ENCODE results near the gene TTC32. TPM values are rescaled to one million over a fixed set of nuclear protein-coding genes. Genes with fewer than 3 reads are reported as not detected.
"Not testable (repeated sequence)": the region's sequence is repeated elsewhere in the genome, so short reads cannot be mapped to it uniquely, and the experiment has no call there.

Gene TTC32
- total RNA-seq, 2 donors from 2014 or later, result 2.0 to 9.3 TPM

GRCh38 chr2:19894134-19894792 is 7.5 kb downstream of the TTC32 start:
- Histone ChIP-seq H3K9me3 (no peaks in the 10 kb centered on the region), H3K4me1 (peaks cover 18% of the 10 kb centered on the region), H3K27me3 (no peaks in the 10 kb centered on the region), H3K4me3 (no peak overlapping the region), H3K27ac (no peak overlapping the region), H3K36me3 (replicated peaks in 1 of 2; ENCODE audit: insufficient read depth in 1 of 2, low read depth in 2 of 2) (no peaks in the 10 kb centered on the region)
- DNase-seq (no peak), ATAC-seq (no peak)
- intact Hi-C loops (cut with DNase I), result no loop called here
- no peak for TF ChIP-seq CTCF (IDR thresholded peaks at IDR 0.05)
- no peak for TF ChIP-seq POLR2A (IDR thresholded peaks at IDR 0.05)
- 91 to 94% methylated on average over 4 of the region's 4 CpGs for WGBS, 2 donors

- Histone ChIP-seq H3K4me1 (peaks cover 13% of the 10 kb centered on the region), H3K27ac (no peak overlapping the region), H3K4me3 (no peak overlapping the region), H3K9me3 (no peaks in the 10 kb centered on the region), H3K27me3 (no peaks in the 10 kb centered on the region), H3K36me3 (replicated peaks in 1 of 2; ENCODE audit: insufficient read depth in 1 of 2, low read depth in 2 of 2) (no peaks in the 10 kb centered on the region)
- no peak for TF ChIP-seq CTCF (IDR thresholded peaks at IDR 0.05)
- no peak for TF ChIP-seq POLR2A (IDR thresholded peaks at IDR 0.05)
- WGBS, 2 donors, result 84 to 95% methylated on average over 4 of the region's 4 CpGs
- no peak for DNase-seq
- no peak for ATAC-seq
- intact Hi-C loops (cut with DNase I), result no loop called here
These were observed 8.2 kb downstream of the TTC32 start for GRCh38 chr2:19893520-19894133.

GRCh38 chr2:19891971-19892370 is 9.8 kb downstream of the TTC32 start:
- H3K4me1 ChIP-seq; ATAC-seq; H3K9me3 ChIP-seq; H3K27me3 ChIP-seq; H3K4me3 ChIP-seq; H3K36me3 ChIP-seq (replicated peaks in 1 of 2; ENCODE audit: insufficient read depth in 1 of 2, low read depth in 2 of 2); intact Hi-C loops (cut with DNase I); H3K27ac ChIP-seq: not testable (repeated sequence)
- peak in 1 of 4 donors; percentile 33 for DNase-seq
- WGBS, 2 donors, result 66 to 79% methylated on average over 4 of the region's 4 CpGs

- H3K36me3 ChIP-seq (replicated peaks in 1 of 2; ENCODE audit: insufficient read depth in 1 of 2, low read depth in 2 of 2), result no peaks in the 10 kb centered on the region
- ATAC-seq, result no peak
- H3K27me3 ChIP-seq, result no peaks in the 10 kb centered on the region
- intact Hi-C loops (cut with DNase I), result no loop called here
- H3K9me3 ChIP-seq, result no peaks in the 10 kb centered on the region
- H3K4me1 ChIP-seq, result no peaks in the 10 kb centered on the region
- H3K4me3 ChIP-seq, result no peak overlapping the region
- H3K27ac ChIP-seq, result no peak overlapping the region
- no peak for DNase-seq
- TF ChIP-seq CTCF (IDR thresholded peaks at IDR 0.05) (no peak), POLR2A (IDR thresholded peaks at IDR 0.05) (no peak)
- WGBS, 2 donors, result 69 to 77% methylated on average over 3 of the region's 3 CpGs
These were observed 11.7 kb downstream of the TTC32 start for GRCh38 chr2:19890104-19890503.

- TF ChIP-seq CTCF (IDR thresholded peaks at IDR 0.05) (no peak), POLR2A (IDR thresholded peaks at IDR 0.05) (no peak)
- Histone ChIP-seq H3K4me3 (no peak overlapping the region), H3K4me1 (no peaks in the 10 kb centered on the region), H3K36me3 (replicated peaks in 1 of 2; ENCODE audit: insufficient read depth in 1 of 2, low read depth in 2 of 2) (no peaks in the 10 kb centered on the region), H3K27ac (no peak overlapping the region), H3K27me3 (no peaks in the 10 kb centered on the region), H3K9me3 (no peaks in the 10 kb centered on the region)
- no peak for ATAC-seq
- DNase-seq, result no peak
- intact Hi-C loops (cut with DNase I), result no loop called here
- WGBS, 2 donors, result 90 to 92% methylated on average over 4 of the region's 4 CpGs
These were observed 13.0 kb downstream of the TTC32 start for GRCh38 chr2:19888831-19889230.
